Femur (tissue), 1 donor: Measurements from ENCODE around the gene IFIT5.
"Not testable (repeated sequence)": the region's sequence is repeated elsewhere in the genome, so short reads cannot be mapped to it uniquely, and the experiment has no call there.

Experiments used
- DNase-seq: peaks from one replicate; pipeline ENCODE4 v3.0.0-alpha.2; 2017

The IFIT5 gene

DNA sequence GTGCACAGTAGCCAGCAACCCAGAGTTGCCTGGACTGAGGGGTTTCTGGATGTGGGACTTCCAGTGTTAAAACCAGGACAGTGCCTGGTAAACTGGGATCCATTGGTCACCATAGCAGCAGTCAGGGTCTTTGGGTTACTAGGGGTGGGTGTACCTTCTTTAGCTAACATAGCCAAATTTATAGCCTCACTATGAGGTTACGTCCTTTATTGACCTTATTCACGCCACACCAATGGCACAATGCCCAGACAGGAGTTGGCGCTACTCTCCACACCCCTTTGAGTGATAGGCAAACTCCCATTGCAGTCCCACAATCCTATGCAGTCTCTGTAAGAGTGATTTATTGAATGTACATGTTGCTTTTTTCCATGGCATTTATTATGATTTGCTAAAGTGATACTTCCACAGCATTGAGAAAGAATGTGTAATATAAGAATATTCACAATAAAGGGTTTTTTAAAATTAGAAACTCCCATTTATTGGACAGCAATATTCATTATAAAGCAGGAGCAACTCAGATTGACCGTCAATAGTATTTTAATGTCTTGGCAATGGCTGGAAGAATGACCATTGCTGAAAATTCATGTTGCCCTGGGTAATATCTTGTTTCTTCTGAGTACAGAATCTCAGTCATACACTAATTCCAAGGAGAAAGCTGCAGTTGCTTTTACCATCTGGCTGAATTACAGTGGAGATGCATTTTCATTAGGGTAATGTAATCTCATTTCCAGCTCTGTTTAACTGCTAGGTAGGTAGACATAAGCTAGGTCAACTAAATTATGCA is 26.1 kb downstream of the IFIT5 start:
- peak; percentile 28 for DNase-seq

DNA sequence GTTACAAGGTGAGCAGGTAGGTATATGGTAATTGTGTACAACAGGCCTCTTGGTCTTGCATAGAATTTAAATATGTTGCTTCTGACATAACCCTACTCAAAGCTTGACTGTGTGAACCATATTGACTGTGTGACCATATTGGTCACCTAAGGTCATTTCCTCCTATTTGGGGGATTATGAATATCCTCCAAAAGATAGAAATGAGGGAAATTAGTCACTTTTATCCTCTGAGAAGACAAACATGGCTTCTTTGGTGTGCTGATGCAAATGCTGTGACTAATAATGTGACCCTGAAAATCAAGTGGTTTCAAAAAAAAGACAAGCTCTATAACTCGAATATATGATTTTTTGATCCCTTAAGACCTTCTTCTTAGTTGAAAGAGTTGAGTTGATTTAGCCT is 27.9 kb downstream of the IFIT5 start:
- DNase-seq = no peak

DNA sequence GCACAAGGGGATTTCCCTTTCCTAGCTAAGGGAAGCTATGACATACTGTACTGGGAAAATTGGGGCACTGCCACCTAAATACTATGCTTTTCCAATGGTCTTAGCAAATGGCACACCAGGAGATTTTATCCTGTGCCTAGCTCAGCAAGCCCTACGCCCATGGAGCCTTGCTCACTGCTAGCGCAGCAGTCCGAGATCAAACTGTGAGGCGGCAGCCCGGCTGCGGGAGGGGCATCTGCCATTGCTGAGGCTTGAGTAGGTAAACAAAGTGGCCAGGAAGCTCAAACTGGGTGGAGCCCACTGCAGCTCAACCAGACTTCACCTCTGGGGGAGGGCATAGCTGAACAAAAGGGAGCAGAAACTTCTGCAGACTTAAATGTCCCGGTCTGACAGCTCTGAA is 30.5 kb downstream of the IFIT5 start:
- not testable (repeated sequence) for DNase-seq

DNA sequence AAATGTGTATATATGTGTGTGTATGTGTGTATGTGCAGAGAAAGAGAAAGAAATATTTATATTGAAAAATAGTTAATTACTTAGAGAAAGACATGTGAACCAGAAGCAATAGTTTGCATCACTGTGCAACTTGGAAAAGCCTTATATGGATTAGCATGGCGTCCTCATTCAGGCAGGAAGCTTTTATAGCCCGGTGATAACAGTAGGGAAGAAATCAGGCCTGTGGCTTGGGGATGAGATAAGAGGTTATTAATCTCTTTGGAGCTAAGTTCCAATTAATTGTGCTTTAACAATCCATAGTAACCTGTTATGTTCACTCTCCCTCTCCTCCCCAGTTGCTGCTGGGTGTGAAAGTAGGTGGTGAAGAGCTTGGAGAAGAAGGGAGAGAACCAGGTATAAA is 36.5 kb downstream of the IFIT5 start:
- DNase-seq = no peak

DNA sequence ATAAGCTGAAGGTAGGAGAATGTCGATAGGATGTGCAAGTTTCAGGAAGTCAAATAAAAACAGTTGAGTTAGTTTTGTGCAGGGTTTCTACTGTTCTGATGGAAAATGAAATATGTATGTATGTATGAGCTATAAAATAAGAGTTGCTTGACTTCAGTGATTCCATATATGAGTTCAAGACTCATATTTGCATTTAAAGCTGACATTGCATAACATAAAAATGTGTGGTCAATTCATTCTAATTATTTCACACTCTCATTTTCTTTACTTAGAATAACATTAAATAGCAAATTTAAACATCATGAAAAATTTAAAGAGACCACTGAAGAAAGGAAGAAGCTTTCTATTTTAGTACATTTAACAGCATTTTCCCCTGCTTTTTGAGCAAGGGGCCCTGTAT is 37.8 kb downstream of the IFIT5 start:
- no peak for DNase-seq

DNA sequence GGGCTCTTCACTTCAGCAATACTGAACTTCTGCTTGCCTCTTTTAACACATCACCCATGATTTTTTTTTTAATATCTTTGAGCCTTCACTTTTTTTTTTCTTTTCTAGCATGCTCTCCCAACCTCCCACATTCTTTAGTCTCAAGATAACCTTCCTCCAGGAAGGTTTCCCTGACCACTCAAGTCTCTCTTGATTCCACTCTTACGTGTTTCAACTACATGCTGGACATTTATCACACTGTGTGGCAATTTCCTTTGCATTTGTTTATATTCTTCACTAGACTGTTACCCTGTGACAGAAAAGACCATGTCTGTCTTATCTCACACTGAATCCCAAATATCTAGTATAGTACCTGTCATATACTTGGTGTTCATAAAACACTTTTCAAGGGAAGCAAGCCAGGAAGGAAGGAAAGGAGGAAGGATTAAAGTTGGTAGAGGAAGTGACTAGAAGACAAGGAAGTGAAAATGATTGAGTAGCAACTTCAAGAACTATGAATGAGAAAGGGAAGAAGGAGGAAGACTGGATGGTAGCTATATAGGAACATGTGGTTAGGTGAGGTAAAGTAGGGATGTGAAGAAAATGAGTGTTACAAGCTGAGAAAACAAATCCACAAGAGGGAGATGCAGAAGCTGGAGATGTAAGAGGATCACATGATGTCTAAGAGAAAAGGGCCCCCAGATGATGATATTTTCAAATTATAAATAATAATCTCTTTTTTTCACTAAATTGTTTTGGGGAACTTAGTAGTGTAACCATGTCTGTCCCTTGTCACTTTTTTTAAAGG is 40.4 kb downstream of the IFIT5 start:
- DNase-seq = no peak

DNA sequence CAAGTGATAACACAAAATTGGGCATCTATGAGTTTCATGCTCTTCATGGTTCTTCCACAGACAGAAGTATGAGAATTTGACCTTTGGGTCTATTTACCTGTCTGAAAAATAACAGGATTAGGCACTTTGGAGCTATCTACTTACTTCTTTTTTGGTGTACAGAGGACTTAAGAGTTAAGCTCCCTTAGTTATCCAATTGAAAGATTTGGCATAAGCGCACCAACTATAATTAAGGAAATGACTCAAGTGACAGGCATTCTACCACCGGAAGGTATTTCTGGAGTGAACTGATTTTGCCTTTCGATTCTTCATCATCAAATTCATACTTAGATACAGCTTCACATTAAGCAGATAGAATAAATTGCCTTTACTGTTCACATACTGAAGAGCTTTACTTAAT is 43.9 kb downstream of the IFIT5 start:
- no peak for DNase-seq

DNA sequence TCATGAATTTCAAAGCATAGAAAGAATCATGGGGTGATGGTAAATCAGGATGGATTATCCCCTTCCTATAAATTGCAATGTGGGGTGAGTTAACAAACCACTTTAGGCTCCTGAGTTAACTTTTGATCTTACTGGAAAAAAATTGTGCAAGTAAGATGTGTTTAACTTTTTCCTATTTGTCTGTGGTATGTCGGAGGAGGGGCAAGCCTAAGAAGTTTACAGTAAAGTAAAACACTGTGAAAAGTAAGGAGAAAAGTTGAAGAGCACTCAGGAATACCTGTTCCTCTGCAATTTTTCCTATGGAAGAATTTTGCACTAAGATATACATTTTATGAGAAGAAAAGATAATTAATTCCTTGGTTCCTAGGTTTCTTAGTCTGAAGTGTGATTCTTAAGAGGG is 44.4 kb downstream of the IFIT5 start:
- no peak for DNase-seq

DNA sequence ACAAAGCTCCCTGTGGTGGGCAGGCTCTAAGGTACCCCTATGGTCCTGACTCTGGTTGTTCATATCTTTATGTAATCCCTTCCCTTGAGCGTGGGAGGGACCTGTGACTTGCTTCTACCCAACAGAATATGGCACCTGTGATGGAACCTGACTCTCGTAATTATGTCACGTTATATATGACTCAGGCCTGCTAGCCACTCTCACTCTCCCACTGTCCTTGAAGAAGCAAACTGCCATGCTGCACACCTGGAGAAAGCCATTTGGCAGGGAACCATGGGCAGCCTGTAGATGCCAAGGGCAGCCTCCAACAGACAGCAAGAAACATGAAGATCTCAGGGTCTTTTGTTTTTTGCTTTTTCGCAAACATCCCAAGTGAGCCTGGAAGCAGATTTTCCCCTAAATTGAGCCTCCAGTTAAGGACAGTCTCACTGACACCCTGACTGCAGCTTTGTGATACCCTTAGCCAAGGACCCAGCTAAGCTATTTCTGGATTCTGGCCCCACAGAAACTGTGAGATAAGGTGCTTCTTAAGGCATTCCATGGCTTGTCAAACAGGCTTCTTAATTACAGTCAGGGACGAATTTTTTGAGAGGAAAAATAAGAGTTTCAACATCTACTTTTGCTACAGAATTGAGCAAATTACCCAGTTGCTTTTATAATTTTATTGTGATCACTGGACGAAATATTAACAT is 49.6 kb downstream of the IFIT5 start:
- DNase-seq = no peak

DNA sequence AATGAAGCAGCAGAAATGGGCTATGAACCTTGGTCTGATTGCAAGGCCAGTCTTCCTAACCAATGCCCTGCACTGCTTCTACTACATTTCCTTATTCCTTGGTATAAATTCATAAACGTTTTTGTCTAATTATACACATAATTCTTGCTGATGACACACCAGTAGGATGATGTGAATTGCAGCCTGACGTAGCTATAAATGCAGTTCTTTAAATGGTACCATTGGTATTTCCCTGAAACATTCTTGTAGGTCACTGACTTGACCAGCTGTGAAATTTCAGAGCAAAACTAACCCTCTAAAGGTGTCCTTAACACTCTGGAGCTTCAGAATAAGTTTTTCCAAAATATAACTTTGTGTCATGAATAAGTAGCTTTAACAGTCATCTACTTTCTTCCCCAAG is 50.8 kb downstream of the IFIT5 start:
- DNase-seq = no peak

DNA sequence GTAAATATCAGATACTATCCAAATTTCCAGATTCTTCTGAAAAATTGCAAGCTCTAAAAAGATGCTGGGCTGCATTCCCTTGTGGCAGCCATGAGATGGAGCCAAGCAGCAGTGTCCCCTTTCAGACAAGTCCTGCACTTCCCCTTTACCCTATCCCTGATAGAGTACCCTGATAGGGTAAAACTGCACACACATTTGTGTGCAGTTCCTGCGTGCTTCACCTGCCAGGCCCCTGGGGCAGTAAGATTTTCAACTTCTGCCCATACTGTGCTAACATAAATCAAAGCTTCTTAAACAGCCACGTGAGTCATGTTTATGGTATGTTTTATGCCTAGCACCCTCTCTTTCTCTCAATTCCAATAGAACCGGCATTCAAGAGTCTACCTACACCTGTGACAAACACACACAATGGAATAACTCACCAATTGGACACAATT is 52.2 kb downstream of the IFIT5 start:
- no peak for DNase-seq

DNA sequence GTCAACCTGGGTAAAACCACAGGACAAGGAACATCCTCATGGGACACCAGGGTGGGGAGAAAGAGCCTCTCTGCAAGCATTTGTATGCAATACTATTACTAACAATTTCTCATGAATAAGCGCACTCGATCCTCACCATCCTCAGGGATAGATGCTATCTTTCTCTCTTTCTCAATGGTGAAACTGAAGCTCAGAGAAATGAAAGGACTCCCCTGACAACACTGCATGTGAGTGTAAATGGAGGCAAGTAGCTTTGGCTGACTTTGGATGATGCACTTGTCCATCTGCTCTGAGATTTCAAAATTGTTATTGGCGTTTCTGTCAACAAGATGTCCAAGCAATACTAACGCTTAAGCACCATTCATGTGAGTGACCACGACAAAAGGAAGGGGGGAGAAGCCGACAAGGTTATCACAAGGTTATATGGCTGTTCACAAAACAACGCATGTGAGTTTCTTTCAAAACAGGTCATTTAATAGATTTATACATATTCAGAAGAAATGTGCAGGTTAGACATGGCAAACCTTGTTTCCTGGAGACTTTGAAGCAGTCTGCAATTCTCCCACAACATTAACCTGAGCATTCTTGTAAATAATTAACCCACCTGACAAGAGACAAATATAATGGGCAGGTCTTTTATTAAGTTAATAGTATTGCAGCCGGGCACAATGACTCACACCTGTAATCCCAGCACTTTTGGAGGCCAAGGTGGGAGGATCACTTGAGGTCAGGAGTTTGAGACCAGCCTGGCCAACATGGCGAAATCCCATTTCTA is 54.0 kb downstream of the IFIT5 start:
- no peak for DNase-seq

DNA sequence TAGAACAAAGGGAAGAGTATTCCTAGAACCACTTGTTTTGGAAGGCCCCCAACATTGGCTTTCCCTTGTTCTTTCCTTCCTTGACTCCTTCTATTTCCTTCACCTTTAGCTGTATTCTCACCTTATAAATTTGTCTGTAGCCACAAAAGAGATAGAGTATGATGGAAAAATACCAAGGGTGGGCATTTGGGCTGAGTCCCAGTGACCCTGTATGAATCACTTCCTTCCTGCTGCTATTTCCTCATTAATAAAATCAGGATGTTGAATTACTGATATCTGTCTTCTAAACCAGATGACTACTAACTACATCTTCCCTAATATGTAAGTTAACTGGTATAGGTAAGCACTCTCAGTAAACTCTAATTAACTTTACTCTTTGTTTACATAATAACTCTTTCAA is 55.1 kb downstream of the IFIT5 start:
- no peak for DNase-seq
